HCT116 (cell line): ENCODE data around the gene WDR5. TPM values are rescaled to one million over a fixed set of nuclear protein-coding genes. Genes with fewer than 3 reads are reported as not detected.

Experiments
- ATAC-seq: fragments of 200-7000 bp; cut with Tn5 transposase; 2 replicates; pipeline ENCODE4 v1.9.1; 2020; ENCODE audit warnings: mild to moderate bottlenecking, moderate library complexity
- BruUV-seq: library from RNA; stranded (reverse); fragments of 400-500 nt; replicated peaks from 2 replicates; lab custom pipeline; 2021; lab: Mats Ljungman, UMichigan
- CTCF ChIA-PET: fragments of 300-600 bp; sonication (Branson Sonifier 250); formaldehyde crosslinking; loops from one replicate; lab custom pipeline; 2021; ENCODE audit warnings: antibody characterized with exemption; lab: Charles Lee
- POLR2A ChIA-PET: fragments of 300-600, 350-600 bp; sonication (Branson Sonifier 250); formaldehyde crosslinking; loops from one replicate; lab custom pipeline; 2021; ENCODE audit warnings: antibody characterized with exemption; lab: Charles Lee
- RAD21 ChIA-PET, 2 experiments: fragments of 300-600 bp; sonication (Branson Sonifier 250); formaldehyde crosslinking; loops; one replicate each; lab custom pipeline; 2023; ENCODE audit warnings: low total read pairs in 2 of 2; ENCODE audit not compliant: uncharacterized antibody in 2 of 2, unreplicated experiment in 2 of 2, low non-redundant PET in 1 of 2; lab: Charles Lee
- DNase-seq: peaks from one replicate; pipeline ENCODE4 v3.0.0-alpha.2; 2010; ENCODE audit warnings: low read depth, low spot score
- H2AFZ ChIP-seq: fragments of 200-600 bp; shearing (Covaris generic), sonication (generic); 2 replicates; pipeline ENCODE4 v1.6.1; 2017; ENCODE audit warnings: low read depth, mixed run types, mixed read lengths, antibody characterized with exemption, low read length; ENCODE audit not compliant: poor library complexity, severe bottlenecking
- H3K27ac ChIP-seq: 2 replicates; pipeline ENCODE4 v1.5.1; 2012; ENCODE audit warnings: low read depth, low read length
- H3K27me3 ChIP-seq: fragments of 200-600 bp; sonication (generic); 2 replicates; pipeline ENCODE4 v1.6.1; 2016; ENCODE audit warnings: mixed run types, low read length, mixed read lengths; ENCODE audit not compliant: insufficient read depth
- H3K36me3 ChIP-seq, 2 experiments: fragments of 200-500 bp in 1 of 2; fragments of 200-600 bp in 1 of 2; sonication (Bioruptor generic) in 1 of 2; sonication (generic) in 1 of 2; 2 replicates each; pipeline versions ENCODE4 v1.5.1 to v1.6.1; 2014 to 2016; ENCODE audit warnings: low read length in 2 of 2, inconsistent platforms in 1 of 2, mixed read lengths in 1 of 2, mixed run types in 1 of 2; ENCODE audit not compliant: insufficient read depth in 2 of 2, control insufficient read depth in 1 of 2
- H3K4me1 ChIP-seq, 2 experiments: fragments of 200-600 bp in 1 of 2; sonication (generic) in 1 of 2; 2 replicates each; pipeline versions ENCODE4 v1.5.1 to v1.6.1; 2012 to 2017; ENCODE audit warnings: low read length in 2 of 2, inconsistent platforms in 1 of 2, mild to moderate bottlenecking in 1 of 2, mixed read lengths in 1 of 2, mixed run types in 1 of 2, moderate library complexity in 1 of 2; ENCODE audit not compliant: insufficient read depth in 2 of 2, control insufficient read depth in 1 of 2
- H3K4me2 ChIP-seq: fragments of 200-600 bp; sonication (generic); 2 replicates; pipeline ENCODE4 v1.6.1; 2017; ENCODE audit warnings: mixed run types, low read length, mixed read lengths
- H3K4me3 ChIP-seq, 2 experiments: fragments of 200-600 bp in 1 of 2; sonication (generic) in 1 of 2; replicated peaks in 1 of 2; 2 replicates each; pipeline ENCODE4 v1.5.1; 2011 to 2016; ENCODE audit warnings: low read length in 2 of 2, control low read depth in 1 of 2, low read depth in 1 of 2, mild to moderate bottlenecking in 1 of 2, mixed read lengths in 1 of 2, mixed run types in 1 of 2
- H3K79me2 ChIP-seq: fragments of 200-600 bp; sonication (generic); 2 replicates; pipeline ENCODE4 v1.6.1; 2017; ENCODE audit warnings: mild to moderate bottlenecking, mixed run types, low read length, moderate library complexity, mixed read lengths; ENCODE audit not compliant: insufficient read depth
- H3K9ac ChIP-seq: fragments of 200-600 bp; sonication (generic); 2 replicates; pipeline ENCODE4 v1.6.1; 2016; ENCODE audit warnings: low read length, mixed read lengths
- H3K9me2 ChIP-seq: fragments of 200-600 bp; sonication (generic), shearing (Covaris generic); 2 replicates; pipeline ENCODE4 v1.6.1; 2017; ENCODE audit warnings: mixed run types, mild to moderate bottlenecking, moderate library complexity; ENCODE audit not compliant: insufficient read depth
- H3K9me3 ChIP-seq, 2 experiments: fragments of 200-500 bp in 1 of 2; fragments of 200-600 bp in 1 of 2; sonication (Bioruptor generic) in 1 of 2; sonication (generic) in 1 of 2; 2 replicates each; pipeline ENCODE4 v1.6.1; 2014 to 2017; ENCODE audit warnings: low read length in 2 of 2, mixed read lengths in 2 of 2, inconsistent platforms in 1 of 2, low read depth in 1 of 2, mild to moderate bottlenecking in 1 of 2, mixed run types in 1 of 2, moderate library complexity in 1 of 2; ENCODE audit not compliant: control insufficient read depth in 1 of 2, insufficient read depth in 1 of 2
- H4K20me1 ChIP-seq: fragments of 200-600 bp; sonication (generic), shearing (Covaris generic); 2 replicates; pipeline ENCODE4 v1.6.1; 2017; ENCODE audit warnings: mixed run types, mild to moderate bottlenecking, moderate library complexity; ENCODE audit not compliant: insufficient read depth
- CEBPB ChIP-seq: IDR thresholded peaks from 2 replicates; pipeline ENCODE4 v1.6.1; 2012; ENCODE audit warnings: low read depth
- EZH2phosphoT487 ChIP-seq: fragments of 200-600 bp; IDR thresholded peaks from 2 replicates; pipeline ENCODE4 v1.6.1; 2018; ENCODE audit warnings: antibody characterized with exemption, borderline replicate concordance
- FOSL1 ChIP-seq: IDR thresholded peaks from 2 replicates; pipeline ENCODE4 v1.6.1; 2012; ENCODE audit warnings: low read depth
- POLR2A ChIP-seq: IDR thresholded peaks from 2 replicates; pipeline ENCODE4 v1.7.0; 2011; ENCODE audit warnings: borderline replicate concordance; ENCODE audit not compliant: insufficient read depth, insufficient read length; ENCODE audit errors: extremely low read depth
- REST ChIP-seq: IDR thresholded peaks from 2 replicates; pipeline ENCODE4 v1.6.1; 2012; ENCODE audit warnings: low read depth
- ZFX ChIP-seq: fragments of 450-650 bp; IDR thresholded peaks from 2 replicates; pipeline ENCODE4 v1.6.1; 2017
- intact Hi-C: fragments of 100-400 bp; cut with micrococcal nuclease; formaldehyde crosslinking; loops from 2 replicates; pipeline ENCODE4 v1.10.0; 2022
- total RNA-seq: library from RNA; stranded (reverse); gene quantifications from one replicate; pipeline ENCODE4 v1.2.1, GENCODE V29; 2021; ENCODE audit not compliant: unreplicated experiment
- TF ChIP-seq, protein P1 (sequence below): IDR thresholded peaks from 2 replicates; pipeline ENCODE4 v1.6.1; 2012

Gene WDR5
- total RNA-seq, 1 experiment from 2014 or later, result 55.8 TPM

GRCh38 chr9:134158753-134159392, 23.0 kb downstream of the WDR5 start:
- Histone ChIP-seq H3K9me3 (no peaks in the 10 kb centered on the region), H3K9ac (no peak overlapping the region), H3K4me2 (no peak overlapping the region), H4K20me1 (no peaks in the 10 kb centered on the region), H3K9me2 (no peaks in the 10 kb centered on the region), H3K79me2 (no peaks in the 10 kb centered on the region), H3K27ac (no peak overlapping the region; the same call in 1 of the 2 replicates), H3K4me1 (no peaks in the 10 kb centered on the region; a peak in 1 of 4 replicates), H3K27me3 (no peaks in the 10 kb centered on the region), H3K4me3 (no peak overlapping the region), H2AFZ (no peak overlapping the region), H3K36me3 (peaks cover 20 to 27% of the 10 kb centered on the region in 2 experiments; a peak in 3 of 4 replicates)
- ChIA-PET RAD21 (no interaction called here), POLR2A (no interaction called here), CTCF (no interaction called here)
- TF ChIP-seq, protein P1, sequence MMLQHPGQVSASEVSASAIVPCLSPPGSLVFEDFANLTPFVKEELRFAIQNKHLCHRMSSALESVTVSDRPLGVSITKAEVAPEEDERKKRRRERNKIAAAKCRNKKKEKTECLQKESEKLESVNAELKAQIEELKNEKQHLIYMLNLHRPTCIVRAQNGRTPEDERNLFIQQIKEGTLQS, result no peak
- TF ChIP-seq CEBPB (no peak), REST (no peak), EZH2phosphoT487 (no peak), ZFX (no peak), POLR2A (no peak), FOSL1 (no peak)
- no peak for ATAC-seq
- intact Hi-C loops, result no loop called here
- DNase-seq, result no peak
- BruUV-seq, result no TSS peak
